ENCODE measurements around the gene STX8. TPM values are rescaled to one million over a fixed set of nuclear protein-coding genes. Genes with fewer than 3 reads are reported as not detected.

Gene STX8
- total RNA-seq, 1 donor from 2014 or later = 61.6 TPM

DNA sequence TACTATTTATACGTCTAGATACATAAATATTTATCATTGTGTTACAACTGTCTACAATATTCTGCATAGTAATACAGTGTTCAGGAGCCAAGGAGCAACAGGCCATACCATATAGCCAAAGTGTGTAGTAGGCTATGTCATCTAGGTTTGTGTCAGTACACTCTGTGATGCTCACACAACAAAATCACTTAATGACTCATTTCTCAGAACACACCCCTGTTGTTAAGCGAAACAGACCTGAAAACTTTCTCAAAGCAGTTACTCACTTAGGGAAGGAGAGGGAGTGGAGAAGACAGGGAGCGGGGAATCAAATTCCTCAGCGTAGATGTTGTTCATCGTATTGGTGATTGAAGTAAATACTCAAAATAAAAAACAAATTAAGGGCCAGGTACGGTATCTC lies 269.5 kb downstream of the STX8 start:
- no peaks in the 10 kb centered on the region for H3K9me3 Mint-ChIP-seq (ENCODE audit: unreplicated experiment)
- TF ChIP-seq, protein P1, sequence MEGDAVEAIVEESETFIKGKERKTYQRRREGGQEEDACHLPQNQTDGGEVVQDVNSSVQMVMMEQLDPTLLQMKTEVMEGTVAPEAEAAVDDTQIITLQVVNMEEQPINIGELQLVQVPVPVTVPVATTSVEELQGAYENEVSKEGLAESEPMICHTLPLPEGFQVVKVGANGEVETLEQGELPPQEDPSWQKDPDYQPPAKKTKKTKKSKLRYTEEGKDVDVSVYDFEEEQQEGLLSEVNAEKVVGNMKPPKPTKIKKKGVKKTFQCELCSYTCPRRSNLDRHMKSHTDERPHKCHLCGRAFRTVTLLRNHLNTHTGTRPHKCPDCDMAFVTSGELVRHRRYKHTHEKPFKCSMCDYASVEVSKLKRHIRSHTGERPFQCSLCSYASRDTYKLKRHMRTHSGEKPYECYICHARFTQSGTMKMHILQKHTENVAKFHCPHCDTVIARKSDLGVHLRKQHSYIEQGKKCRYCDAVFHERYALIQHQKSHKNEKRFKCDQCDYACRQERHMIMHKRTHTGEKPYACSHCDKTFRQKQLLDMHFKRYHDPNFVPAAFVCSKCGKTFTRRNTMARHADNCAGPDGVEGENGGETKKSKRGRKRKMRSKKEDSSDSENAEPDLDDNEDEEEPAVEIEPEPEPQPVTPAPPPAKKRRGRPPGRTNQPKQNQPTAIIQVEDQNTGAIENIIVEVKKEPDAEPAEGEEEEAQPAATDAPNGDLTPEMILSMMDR (IDR thresholded peaks at IDR 0.05) = no peak
- H3K27ac Mint-ChIP-seq (ENCODE audit: unreplicated experiment) = no peak overlapping the region
- H3K27me3 Mint-ChIP-seq (ENCODE audit: unreplicated experiment) = no peaks in the 10 kb centered on the region
- peaks cover 12% of the 10 kb centered on the region for H3K4me1 Mint-ChIP-seq (ENCODE audit: unreplicated experiment)
- no peak overlapping the region for H3K4me3 Mint-ChIP-seq (ENCODE audit: unreplicated experiment)
- no peaks in the 10 kb centered on the region for H3K36me3 Mint-ChIP-seq (ENCODE audit: unreplicated experiment)
- DNase-seq (ENCODE audit: extremely low spot score, unreplicated experiment) = no peak

DNA sequence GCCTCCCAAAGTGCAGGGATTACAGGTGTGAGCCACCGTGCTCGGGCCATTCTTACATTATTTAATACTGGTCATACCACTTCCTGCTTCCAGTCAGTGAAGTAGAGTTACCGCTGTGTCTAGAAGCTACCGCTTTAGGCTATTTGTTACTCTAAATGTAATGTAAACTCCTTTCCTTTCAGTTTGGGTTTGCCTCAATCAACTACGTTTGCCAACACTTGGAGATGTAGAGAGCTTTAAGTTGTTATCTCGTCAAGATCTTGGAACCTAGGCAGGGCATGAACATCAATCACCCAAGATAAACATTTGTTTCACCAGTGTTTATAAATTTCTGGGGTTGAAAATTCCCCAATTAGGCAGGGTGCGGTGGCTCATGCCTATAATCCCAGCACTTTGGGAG lies 275.9 kb downstream of the STX8 start:
- DNase-seq (ENCODE audit: extremely low spot score, unreplicated experiment) = no peak
- Mint-ChIP-seq H3K4me1 (ENCODE audit: unreplicated experiment) (peaks cover 2% of the 10 kb centered on the region), H3K4me3 (ENCODE audit: unreplicated experiment) (no peak overlapping the region), H3K27ac (ENCODE audit: unreplicated experiment) (no peak overlapping the region), H3K27me3 (ENCODE audit: unreplicated experiment) (no peaks in the 10 kb centered on the region), H3K9me3 (ENCODE audit: unreplicated experiment) (no peaks in the 10 kb centered on the region), H3K36me3 (ENCODE audit: unreplicated experiment) (no peaks in the 10 kb centered on the region)
- TF ChIP-seq, protein P1 (IDR thresholded peaks at IDR 0.05) = no peak

DNA sequence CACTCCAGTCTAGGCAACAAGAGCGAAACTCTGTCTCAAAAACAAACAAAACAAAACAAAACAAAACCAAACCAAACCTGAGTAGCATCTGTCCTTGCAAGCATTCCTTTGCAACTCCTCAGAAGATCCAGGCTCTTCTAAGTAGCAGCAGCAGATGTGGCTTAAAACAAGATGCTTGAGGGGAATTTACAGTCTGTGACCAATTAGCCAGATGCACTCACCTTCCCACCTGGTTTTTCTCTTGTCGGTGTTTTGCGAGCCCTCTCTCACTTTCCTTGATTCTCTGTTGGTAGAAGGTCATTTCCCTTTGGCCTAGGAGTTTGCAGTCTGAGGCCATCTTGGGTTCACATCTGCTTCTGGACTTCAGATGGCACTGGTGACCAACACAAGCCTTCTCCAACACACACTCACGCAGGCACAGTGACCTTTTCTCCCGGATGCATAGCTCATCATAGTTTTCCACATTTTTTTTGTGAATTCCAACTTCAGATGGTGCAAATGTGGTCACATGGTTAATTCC lies 276.8 kb downstream of the STX8 start:
- Mint-ChIP-seq H3K36me3 (ENCODE audit: unreplicated experiment) (no peaks in the 10 kb centered on the region), H3K27me3 (ENCODE audit: unreplicated experiment) (no peaks in the 10 kb centered on the region), H3K4me1 (ENCODE audit: unreplicated experiment) (peaks cover 2% of the 10 kb centered on the region), H3K9me3 (ENCODE audit: unreplicated experiment) (no peaks in the 10 kb centered on the region), H3K27ac (ENCODE audit: unreplicated experiment) (no peak overlapping the region), H3K4me3 (ENCODE audit: unreplicated experiment) (no peak overlapping the region)
- no peak for DNase-seq (ENCODE audit: extremely low spot score, unreplicated experiment)
- TF ChIP-seq, protein P1 (IDR thresholded peaks at IDR 0.05) = no peak

DNA sequence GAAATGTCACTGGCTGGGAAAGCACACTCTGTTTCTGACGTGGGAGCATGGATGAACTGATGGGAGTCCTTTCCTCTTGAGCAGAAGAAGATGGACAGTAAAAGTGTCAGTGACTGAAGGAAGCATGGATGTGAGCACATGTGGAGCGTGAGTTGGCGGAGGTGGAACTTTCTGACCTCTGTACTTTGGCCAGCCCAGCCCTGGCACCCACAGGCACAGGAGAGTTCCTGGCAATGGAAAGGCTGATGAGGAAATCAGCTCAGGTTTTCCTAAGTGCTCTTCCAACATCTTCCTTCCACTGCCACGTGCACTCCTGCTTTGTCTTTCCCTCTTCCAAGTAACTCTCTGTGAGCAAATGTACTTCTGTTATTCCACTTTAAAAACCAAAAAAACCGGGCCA lies 277.5 kb downstream of the STX8 start:
- DNase-seq (ENCODE audit: extremely low spot score, unreplicated experiment) = no peak
- Mint-ChIP-seq H3K27ac (ENCODE audit: unreplicated experiment) (no peak overlapping the region), H3K4me3 (ENCODE audit: unreplicated experiment) (no peak overlapping the region), H3K27me3 (ENCODE audit: unreplicated experiment) (no peaks in the 10 kb centered on the region), H3K36me3 (ENCODE audit: unreplicated experiment) (no peaks in the 10 kb centered on the region), H3K4me1 (ENCODE audit: unreplicated experiment) (peaks cover 2% of the 10 kb centered on the region), H3K9me3 (ENCODE audit: unreplicated experiment) (no peaks in the 10 kb centered on the region)
- TF ChIP-seq, protein P1 (IDR thresholded peaks at IDR 0.05) = no peak

DNA sequence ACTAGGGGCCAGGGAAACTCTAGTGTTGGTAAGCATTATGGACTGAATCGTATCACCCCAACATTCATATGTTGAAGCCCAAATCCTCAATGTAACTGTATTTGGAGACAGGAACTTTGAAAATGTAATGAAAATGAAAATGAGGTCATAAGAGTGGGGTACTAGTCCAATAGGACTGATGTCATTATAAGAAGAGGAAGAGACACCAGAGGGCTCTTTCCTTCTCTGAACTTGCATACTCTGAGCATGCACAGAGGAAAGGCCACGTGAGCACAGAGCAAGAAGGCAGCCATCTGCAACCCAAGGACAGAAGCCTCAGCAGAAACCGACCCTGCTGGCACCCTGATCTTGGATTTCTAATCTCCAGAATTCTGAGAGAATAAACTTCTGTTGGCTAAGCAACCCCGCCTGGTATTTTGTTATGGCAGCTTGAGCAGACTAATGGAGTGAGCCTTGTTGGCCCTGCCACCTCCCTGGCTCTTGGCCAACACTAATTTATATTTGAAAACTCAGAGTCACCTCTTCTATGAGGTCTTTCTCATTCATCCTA lies 280.9 kb downstream of the STX8 start:
- TF ChIP-seq, protein P1 (IDR thresholded peaks at IDR 0.05) = no peak
- H3K36me3 Mint-ChIP-seq (ENCODE audit: unreplicated experiment) = no peaks in the 10 kb centered on the region
- H3K4me1 Mint-ChIP-seq (ENCODE audit: unreplicated experiment) = peaks cover 4% of the 10 kb centered on the region
- no peaks in the 10 kb centered on the region for H3K9me3 Mint-ChIP-seq (ENCODE audit: unreplicated experiment)
- no peak for DNase-seq (ENCODE audit: extremely low spot score, unreplicated experiment)
- no peak overlapping the region for H3K4me3 Mint-ChIP-seq (ENCODE audit: unreplicated experiment)
- H3K27ac Mint-ChIP-seq (ENCODE audit: unreplicated experiment) = no peak overlapping the region
- no peaks in the 10 kb centered on the region for H3K27me3 Mint-ChIP-seq (ENCODE audit: unreplicated experiment)
